ENCODE data around the gene COL8A1.

DNA sequence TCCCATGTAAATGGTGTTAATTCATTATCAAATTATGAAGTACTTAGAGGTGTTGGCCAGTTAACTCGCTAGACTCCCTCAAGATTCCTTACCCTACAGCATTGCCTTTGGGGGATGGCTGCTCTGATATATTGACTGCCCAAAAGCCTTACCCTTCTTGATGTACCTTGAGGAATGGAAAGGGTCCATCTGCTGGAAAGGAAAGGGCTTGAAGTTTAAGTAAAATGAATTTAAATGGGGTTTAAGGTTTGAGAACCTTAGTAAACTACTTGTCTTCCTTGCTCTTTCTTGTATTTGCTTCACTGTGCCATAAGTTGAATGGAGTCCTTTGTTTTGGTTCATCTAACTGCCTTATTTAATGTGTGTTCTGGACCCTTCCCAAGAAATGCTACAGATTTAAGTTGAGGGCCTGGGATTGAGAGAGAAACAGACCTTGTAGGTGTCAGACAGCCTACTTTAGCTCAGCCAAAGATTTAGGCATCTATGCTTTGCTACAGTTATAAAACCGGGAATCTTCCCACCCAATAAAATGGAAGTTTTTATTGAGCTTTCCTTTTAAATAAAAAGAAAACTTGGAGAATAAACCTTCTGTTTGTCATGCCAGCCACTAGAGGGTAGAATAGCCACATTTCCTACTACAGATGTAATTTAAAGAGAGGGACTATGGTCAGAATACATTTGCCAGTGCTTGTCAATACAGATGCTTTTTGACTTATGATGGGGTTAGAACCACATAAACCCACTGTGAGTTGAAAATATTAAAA, 204.6 kb downstream of the COL8A1 start:
- TF ChIP-seq CTCF (IDR thresholded peaks at IDR 0.05; ENCODE audit: insufficient read depth, low read length, poor library complexity, severe bottlenecking) = no peak
- TF ChIP-seq EZH2phosphoT487 (conservative IDR thresholded peaks at IDR 0.05; ENCODE audit: low read length) = no peak

Measured in SU-DHL-6 (cell line).